ENCODE data around the gene BARHL1. TPM values are rescaled to one million over a fixed set of nuclear protein-coding genes. Genes with fewer than 3 reads are reported as not detected.

Gene BARHL1
- total and polyA plus RNA-seq, 2 of the 13 experiments (the other 11 are each of a cell fraction or from before 2014, with no cell fraction given): not detected

Other genes starting within 250 kb of the BARHL1 start
- 39.0 and 56.7 TPM in 2 replicates for gene SETX, start 227.6 kb upstream of the BARHL1 start, total RNA-seq (2016; rRNA removed; fragmentation: Illumina TruSeq; extraction: Trizol)
- 13.1 and 13.2 TPM in 2 replicates for gene SETX, start 227.6 kb upstream of the BARHL1 start, polyA plus RNA-seq (2011; rRNA removed)
- 9.8 and 11.8 TPM in 2 replicates for gene TTF1, start 175.8 kb upstream of the BARHL1 start, total RNA-seq (2016; rRNA removed; fragmentation: Illumina TruSeq; extraction: Trizol)
- gene TTF1, start 175.8 kb upstream of the BARHL1 start, polyA plus RNA-seq (2011; rRNA removed): 3.4 and 3.6 TPM in 2 replicates
- gene CFAP77, start 172.4 kb upstream of the BARHL1 start, total RNA-seq (2016; rRNA removed; fragmentation: Illumina TruSeq; extraction: Trizol): not detected in 2 replicates
- gene CFAP77, start 172.4 kb upstream of the BARHL1 start, polyA plus RNA-seq (2011; rRNA removed): not detected in 2 replicates
- gene DDX31, start 87.4 kb downstream of the BARHL1 start, total RNA-seq (2016; rRNA removed; fragmentation: Illumina TruSeq; extraction: Trizol): 15.2 and 16.3 TPM in 2 replicates
- gene DDX31, start 87.4 kb downstream of the BARHL1 start, polyA plus RNA-seq (2011; rRNA removed): 11.4 and 12.3 TPM in 2 replicates
- gene GTF3C4, start 87.9 kb downstream of the BARHL1 start, total RNA-seq (2016; rRNA removed; fragmentation: Illumina TruSeq; extraction: Trizol): 12.9 and 21.0 TPM in 2 replicates
- gene GTF3C4, start 87.9 kb downstream of the BARHL1 start, polyA plus RNA-seq (2011; rRNA removed): 2.6 TPM in 2 replicates

Measured in HepG2 (cell line).